ENCODE results near the gene NUDT5.
"Not testable (repeated sequence)": the region's sequence is repeated elsewhere in the genome, so short reads cannot be mapped to it uniquely, and the experiment has no call there.

Gene NUDT5

DNA sequence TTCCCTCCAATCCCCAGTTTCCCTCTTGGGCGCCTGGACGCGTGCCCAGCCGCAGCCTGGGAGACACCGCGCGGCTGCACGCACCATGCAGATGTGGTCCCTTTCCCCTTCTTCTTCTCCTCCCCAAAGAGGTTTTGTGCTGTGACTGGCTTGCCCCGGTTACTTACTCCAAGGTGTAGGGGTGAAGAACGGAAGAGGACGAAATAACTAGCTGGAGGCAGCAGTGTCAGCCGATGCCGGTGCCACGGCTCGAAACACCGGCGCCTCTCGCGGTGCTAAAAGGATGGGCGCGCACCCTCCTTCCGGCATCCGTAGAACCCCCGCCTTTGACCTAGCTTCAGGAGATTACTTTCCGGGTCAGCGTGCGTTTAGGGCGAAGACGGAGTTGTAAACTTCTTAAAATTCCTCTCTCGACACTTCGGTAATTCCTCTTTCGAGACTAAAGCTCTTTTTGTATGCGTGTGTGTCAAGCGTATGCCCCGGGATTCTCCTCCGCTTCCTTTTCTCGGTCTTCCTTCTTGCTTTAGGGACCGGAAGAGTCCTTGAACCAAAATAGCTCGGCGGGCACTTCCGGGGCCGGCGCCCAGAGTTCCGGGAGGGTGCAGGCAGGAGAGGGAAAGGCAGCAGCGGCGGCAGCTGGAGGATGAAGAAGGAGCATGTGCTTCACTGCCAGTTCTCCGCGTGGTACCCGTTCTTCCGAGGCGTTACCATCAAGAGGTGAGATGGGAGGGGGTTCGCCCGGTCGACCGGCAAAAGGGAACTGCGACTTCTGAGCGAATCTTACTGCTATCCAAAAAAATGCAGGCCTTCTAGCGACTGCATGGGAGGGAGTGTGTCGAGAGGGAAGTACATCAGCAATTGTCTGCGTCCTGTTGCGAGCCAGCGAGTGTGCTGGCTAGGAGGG is at the start of gene NUDT5, which contains the start of gene CDC123:
Gene NUDT5, minus strand, starts transcription at position 289 of the 904 bp plus-strand sequence. CDS start 9,600 bp downstream, outside the sequence.
Gene CDC123, plus strand, starts transcription at position 586 of the 904 bp plus-strand sequence. Its CDS starts 58 bp downstream, at position 644.
- peak; percentile 58 to 63 for DNase-seq (ENCODE audit: low read depth in 2 of 2)

GRCh38 chr10:12243864-12244620 is 48.4 kb upstream of the NUDT5 start:
- DNase-seq (ENCODE audit: low read depth in 2 of 2), result no peak

DNA sequence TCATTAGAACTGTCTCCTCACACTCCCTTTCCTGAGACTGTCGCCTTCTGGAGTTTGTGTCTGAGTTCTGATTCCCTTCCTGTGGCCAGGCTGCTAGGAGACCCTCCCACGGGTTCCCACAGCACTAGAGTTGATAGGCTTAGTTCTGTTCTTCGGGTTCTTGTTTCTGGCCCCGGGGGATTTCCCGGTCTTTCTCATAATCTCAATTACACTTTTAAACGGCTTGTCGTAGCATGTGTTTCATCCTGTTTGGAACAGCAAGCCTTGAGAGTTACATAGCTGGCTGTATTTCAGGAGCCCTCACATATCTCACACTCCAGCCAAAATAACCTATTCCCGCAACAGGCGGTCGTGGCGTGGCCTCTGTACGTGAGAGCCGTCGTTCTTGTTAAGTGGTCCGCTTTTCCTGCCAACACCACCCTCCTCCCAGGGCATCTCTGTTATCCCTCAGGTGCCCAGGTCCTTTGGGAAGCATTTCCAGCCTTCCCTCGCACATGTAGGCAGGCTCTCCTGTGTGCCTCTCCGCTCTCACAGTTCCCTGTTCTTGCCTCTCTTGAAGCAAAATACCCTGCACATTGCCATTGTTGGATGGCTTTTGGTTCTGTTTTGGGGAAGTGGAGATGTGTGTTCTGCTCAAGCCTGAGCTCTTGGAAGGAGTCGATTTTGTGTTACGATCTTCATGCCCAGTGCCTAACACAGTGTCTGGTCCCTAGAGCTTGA is 46.3 kb upstream of the NUDT5 start:
- no peak for DNase-seq (ENCODE audit: low read depth in 2 of 2)

DNA sequence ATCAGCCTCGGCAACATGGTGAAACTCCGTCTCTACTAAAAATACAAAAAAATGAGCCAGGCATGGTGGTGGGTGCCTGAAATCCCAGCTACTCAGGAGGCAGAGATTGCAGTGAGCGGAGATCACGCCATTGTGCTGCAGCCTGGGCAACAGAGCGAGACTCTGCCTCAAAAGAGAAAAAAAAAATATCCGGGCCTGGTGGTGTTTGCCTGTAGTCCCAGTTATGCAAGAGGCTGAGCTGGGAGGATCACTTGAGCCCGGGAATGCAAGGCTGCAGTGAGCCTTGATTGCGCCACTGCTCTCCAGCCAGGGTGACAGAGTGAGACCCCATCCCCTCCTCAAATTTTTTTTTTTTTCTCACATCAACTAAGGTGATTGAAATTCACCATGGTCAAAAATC is 43.1 kb upstream of the NUDT5 start:
- DNase-seq (ENCODE audit: low read depth in 2 of 2), result no peak

GRCh38 chr10:12237265-12238220 is 41.9 kb upstream of the NUDT5 start:
- no peak for DNase-seq (ENCODE audit: low read depth in 2 of 2)

DNA sequence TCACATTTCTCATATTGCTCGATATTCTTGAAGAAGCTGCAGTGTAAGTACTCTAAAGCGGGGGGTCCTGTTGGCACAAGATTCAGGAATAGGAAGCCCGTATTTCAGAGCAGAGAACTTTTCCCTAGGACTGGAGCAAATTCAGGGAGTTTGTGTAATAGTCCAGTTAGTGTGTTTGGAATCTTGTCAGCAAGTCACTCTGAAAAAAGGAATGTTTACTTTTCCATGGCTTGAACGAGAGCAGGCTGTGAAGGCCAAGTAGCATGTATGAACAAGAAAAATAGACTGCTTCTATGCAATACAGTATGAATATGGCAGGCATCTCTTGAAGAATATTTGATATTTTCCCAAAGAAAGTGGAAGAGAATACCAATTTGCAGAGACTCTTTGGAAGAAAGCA is 40.1 kb upstream of the NUDT5 start:
- DNase-seq (ENCODE audit: low read depth in 2 of 2), result no peak

- DNase-seq (ENCODE audit: low read depth in 2 of 2), result no peak
Observed at GRCh38 chr10:12235116-12235694, 39.5 kb upstream of the NUDT5 start.

GRCh38 chr10:12234687-12235086 is 39.0 kb upstream of the NUDT5 start:
- DNase-seq (ENCODE audit: low read depth in 2 of 2), result not testable (repeated sequence)

DNA sequence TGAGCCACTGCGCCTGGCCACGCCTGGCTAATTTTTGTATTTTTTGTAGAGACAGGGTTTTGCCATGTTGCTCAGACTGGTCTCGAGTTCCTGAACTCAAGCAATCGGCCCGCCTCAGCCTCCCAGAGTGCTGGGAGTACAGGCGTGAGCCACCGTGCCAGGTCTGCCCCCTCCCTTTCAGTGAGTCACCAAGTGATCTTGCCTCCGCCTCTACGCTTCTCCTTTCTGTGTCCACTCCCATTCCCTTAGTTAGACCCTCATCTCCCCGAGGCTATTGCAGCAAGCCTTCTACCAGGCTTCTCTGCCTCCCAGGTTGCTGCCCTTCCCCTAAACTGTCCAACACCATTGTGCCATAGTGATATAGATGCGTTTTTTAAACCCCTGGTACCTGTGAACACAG is 33.2 kb upstream of the NUDT5 start:
- DNase-seq (ENCODE audit: low read depth in 2 of 2), result no peak

GRCh38 chr10:12226438-12226837 is 30.7 kb upstream of the NUDT5 start:
- not testable (repeated sequence) for DNase-seq (ENCODE audit: low read depth in 2 of 2)

DNA sequence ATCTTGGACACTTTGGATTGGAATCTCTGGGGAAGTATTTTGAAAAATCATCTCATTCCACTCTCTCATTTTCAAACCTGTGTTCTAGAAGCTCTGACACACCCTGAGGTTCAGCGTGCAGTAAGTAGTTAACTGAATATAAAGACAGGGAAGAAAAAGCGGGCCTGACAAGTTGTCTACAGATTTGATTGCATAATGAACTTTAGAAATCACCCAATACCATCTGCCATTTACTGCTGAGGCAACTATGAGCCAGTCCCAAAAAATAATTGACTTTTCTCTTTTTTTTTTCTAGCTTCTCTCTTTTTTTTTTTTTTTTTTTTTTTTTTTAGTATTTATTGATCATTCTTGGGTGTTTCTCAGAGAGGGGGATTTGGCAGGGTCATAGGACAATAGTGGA is 29.8 kb upstream of the NUDT5 start:
- no peak for DNase-seq (ENCODE audit: low read depth in 2 of 2)

DNA sequence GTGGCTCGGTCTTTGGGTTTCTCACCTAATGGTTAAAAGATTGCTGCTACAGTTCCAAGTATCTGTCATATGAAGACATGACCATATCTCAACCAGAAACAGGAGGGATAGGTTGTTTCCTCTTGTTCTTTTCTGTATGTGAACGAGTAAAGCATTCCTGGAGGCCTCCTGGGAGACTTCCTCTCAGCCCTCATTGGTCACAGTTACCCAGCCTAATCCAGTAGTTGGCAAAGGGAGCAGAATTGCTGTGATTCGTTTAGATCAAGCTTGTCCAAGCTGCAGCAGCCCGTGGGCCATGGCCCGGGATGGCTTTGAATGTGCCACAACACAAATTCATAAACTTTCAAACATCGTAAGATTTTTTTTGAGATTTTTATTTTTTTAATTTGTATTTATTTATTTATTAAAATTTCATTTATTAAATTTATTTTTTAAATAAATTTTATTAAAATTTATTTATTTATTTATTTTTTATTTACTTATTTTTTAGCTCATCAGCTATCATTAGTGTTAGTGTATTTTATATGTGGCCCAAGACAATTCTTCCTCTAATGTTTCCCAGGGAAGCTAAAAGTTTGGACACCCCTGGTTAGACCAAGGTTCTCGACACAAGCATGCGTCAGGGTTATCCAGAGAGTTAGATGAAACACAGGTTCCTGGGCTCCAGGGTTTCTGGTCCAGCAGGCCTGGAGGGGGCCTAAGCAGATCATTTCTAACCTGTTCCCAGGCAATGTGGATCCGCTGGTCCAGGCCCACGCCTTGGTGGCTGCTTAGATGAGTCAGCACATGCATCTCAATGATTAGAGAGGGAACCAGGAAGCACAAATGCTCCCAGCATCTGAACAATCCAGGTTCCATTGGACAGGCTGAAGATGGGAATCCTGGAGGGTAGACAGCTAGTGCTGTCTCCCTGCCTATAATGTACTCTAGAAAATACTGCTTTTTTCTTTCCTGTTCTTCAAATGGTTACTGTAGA is 25.9 kb upstream of the NUDT5 start:
- DNase-seq (ENCODE audit: low read depth in 2 of 2), result no peak

- no peak for DNase-seq (ENCODE audit: low read depth in 2 of 2)
Observed at GRCh38 chr10:12218991-12219390, 23.3 kb upstream of the NUDT5 start.

- DNase-seq (ENCODE audit: low read depth in 2 of 2), result peak in 1 of 2 donors; percentile 5
Observed at GRCh38 chr10:12214763-12215218, 19.1 kb upstream of the NUDT5 start.

DNA sequence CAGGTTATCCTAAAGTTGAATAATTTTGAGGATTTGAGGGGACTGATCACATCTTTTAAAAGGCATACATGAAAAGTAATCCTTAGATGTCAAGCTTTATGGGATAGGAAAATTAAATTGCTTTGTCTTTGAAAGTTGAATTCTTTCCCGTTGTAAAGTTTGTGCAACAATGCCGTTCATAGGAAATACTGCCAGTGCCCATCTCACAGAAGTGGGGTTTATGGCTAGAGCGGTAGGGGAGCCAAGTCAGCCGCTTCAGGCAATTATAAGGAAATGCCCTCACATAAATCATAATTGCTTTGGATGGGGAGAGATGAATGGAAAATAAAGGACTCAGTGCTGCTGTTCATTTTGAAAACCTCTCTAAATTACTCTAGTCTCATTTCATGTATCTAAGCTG is 18.4 kb upstream of the NUDT5 start:
- no peak for DNase-seq (ENCODE audit: low read depth in 2 of 2)

- DNase-seq (ENCODE audit: low read depth in 2 of 2), result no peak
Observed at GRCh38 chr10:12213621-12214020, 17.9 kb upstream of the NUDT5 start.

GRCh38 chr10:12212454-12212853 is 16.8 kb upstream of the NUDT5 start:
- DNase-seq (ENCODE audit: low read depth in 2 of 2), result no peak

DNA sequence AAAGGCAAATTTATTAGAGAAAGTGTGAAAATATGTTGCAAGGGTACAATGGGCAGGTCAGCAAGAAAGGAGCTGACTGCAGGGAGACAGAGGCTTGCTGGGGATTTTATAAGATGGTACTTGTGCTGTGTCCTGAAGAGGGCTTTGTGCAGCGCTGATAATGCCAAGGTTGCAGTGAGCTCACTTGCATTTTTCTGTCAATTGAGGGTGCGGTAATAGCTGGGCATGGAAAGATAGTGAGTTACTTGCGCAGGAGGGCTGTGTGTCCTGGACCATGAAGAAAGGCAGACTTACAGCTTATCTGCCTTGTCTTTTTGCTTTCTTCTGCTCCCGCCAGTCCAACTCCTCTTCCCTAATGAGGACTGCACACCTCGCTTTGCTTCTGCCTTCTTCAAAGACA is 12.8 kb upstream of the NUDT5 start:
- DNase-seq (ENCODE audit: low read depth in 2 of 2), result no peak

DNA sequence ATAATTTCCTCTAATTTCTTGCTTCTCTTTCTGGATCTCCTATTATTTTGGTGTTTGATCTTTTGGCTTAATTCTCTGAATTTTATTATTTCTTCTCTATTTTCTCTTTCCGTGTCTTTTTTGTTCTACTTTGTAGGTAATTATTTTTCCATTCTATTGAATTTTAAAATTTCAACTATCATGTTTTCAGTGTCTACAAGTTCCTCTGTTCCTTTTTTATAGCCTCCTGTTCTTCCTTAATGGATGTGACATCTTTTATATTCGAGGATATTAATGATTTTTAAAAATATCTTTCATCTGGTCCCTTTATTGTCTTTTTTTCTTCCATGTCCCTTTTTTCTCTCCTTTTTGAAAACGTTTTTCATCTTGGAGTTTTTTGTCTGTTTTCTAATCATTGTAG is 11.4 kb upstream of the NUDT5 start:
- DNase-seq (ENCODE audit: low read depth in 2 of 2), result no peak
